Measurements from ENCODE around the gene HIVEP2.

The HIVEP2 gene

GRCh38 chr6:142725024-142725770, 219.8 kb downstream of the HIVEP2 start:
- DNase-seq (ENCODE audit: extremely low read depth, low read depth), result no peak
- TF ChIP-seq CTCF (IDR thresholded peaks at IDR 0.05; ENCODE audit: low read depth, low read length, missing control alignments), result no peak
- no peak overlapping the region for H3K4me3 ChIP-seq (replicated peaks; ENCODE audit: low read depth, low read length)

GRCh38 chr6:142722841-142723240, 222.1 kb downstream of the HIVEP2 start:
- H3K4me3 ChIP-seq (replicated peaks; ENCODE audit: low read depth, low read length), result no peak overlapping the region
- no peak for TF ChIP-seq CTCF (IDR thresholded peaks at IDR 0.05; ENCODE audit: low read depth, low read length, missing control alignments)
- no peak for DNase-seq (ENCODE audit: extremely low read depth, low read depth)

DNA sequence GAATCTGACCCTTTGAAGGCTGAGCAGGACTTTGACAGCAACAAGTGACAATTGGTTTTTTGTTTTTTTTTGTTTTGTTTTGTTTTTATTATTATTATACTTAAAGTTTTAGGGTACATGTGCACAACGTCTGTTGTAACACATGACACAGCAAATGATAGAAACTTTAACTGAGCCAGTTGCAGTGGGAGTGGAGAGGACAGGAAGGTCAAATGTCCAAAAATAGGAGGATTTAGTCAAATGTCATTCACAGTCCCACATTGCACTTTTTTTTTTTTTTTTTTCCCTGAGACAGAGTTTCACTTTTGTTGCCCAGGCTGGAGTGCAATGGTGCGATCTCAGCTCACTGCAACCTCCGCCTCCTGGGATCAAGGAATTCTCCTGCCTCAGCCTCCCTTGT, 223.0 kb downstream of the HIVEP2 start:
- no peak for DNase-seq (ENCODE audit: extremely low read depth, low read depth)
- TF ChIP-seq CTCF (IDR thresholded peaks at IDR 0.05; ENCODE audit: low read depth, low read length, missing control alignments), result no peak
- H3K4me3 ChIP-seq (replicated peaks; ENCODE audit: low read depth, low read length), result no peak overlapping the region

DNA sequence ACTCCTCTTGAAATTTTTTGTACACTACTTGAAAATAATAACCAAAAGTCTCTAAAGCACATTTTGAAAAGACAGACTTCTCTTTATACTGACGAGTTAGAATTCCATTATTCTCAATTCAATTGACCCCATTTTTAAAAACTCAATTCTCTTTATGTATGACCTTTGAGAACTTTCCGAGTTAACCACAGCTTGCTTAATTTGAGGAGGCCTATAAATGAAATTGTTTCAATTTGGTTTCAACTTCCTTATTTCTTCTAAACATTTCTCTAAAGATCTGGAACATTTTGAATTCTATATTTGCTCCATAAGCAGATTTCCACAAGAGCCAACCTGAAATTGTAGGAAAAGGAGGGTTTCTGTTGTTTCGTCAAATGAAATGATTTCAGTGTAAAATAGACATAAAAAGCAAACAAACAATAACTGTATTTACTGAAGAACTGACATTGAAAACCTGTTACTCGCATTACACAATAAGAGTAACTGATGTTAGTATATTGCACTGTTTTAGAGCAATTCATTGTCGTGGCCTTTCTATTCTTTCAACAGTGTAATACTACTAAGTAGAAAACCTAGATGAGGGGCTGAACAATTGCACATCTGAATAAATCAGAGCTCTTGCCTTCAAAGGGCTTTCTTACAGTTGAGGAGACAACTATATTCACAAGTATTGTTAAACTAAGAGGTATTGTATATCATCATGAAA, 223.6 kb downstream of the HIVEP2 start:
- H3K4me3 ChIP-seq (replicated peaks; ENCODE audit: low read depth, low read length), result no peak overlapping the region
- no peak for DNase-seq (ENCODE audit: extremely low read depth, low read depth)
- no peak for TF ChIP-seq CTCF (IDR thresholded peaks at IDR 0.05; ENCODE audit: low read depth, low read length, missing control alignments)

GRCh38 chr6:142718667-142719191, 226.2 kb downstream of the HIVEP2 start:
- no peak overlapping the region for H3K4me3 ChIP-seq (replicated peaks; ENCODE audit: low read depth, low read length)
- DNase-seq (ENCODE audit: extremely low read depth, low read depth), result no peak
- no peak for TF ChIP-seq CTCF (IDR thresholded peaks at IDR 0.05; ENCODE audit: low read depth, low read length, missing control alignments)

DNA sequence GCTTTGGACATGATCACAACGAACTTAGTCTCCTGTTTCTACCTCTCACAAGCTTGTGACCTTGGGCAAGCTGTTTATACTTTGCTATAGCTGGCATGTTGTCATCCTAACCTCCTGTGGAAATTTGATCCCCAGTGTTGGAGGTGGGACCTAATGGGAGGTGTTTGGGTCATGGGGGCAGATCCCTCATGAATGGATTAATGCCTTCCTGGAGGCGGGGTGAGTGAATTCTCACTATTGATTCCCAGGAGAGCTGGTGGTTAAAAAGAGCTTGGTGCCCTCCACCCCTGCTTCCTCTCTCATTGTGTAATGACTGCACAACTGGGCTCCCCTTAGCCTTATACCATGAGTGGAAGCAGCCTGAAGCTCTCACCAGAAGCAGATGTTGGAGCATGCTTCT, 228.9 kb downstream of the HIVEP2 start:
- DNase-seq (ENCODE audit: extremely low read depth, low read depth), result no peak
- H3K4me3 ChIP-seq (replicated peaks; ENCODE audit: low read depth, low read length), result no peak overlapping the region
- TF ChIP-seq CTCF (IDR thresholded peaks at IDR 0.05; ENCODE audit: low read depth, low read length, missing control alignments), result no peak

Data from HFF-Myc (cell line).